NB4 (cell line): ENCODE results near the gene TBC1D22A.

Experiments
- POLR2A ChIP-seq: IDR thresholded peaks from 2 replicates; pipeline ENCODE4 v1.6.1; 2011; ENCODE audit warnings: mild to moderate bottlenecking; ENCODE audit not compliant: insufficient read length; ENCODE audit errors: extremely low read depth
- TF ChIP-seq, protein P1 (sequence below): IDR thresholded peaks from one replicate; pipeline ENCODE4 v1.5.1; 2012; ENCODE audit warnings: low read depth, low read length
- TF ChIP-seq, protein P2 (sequence below): IDR thresholded peaks from 2 replicates; pipeline ENCODE4 v1.6.1; 2011; ENCODE audit warnings: low read depth, low read length

DNA sequence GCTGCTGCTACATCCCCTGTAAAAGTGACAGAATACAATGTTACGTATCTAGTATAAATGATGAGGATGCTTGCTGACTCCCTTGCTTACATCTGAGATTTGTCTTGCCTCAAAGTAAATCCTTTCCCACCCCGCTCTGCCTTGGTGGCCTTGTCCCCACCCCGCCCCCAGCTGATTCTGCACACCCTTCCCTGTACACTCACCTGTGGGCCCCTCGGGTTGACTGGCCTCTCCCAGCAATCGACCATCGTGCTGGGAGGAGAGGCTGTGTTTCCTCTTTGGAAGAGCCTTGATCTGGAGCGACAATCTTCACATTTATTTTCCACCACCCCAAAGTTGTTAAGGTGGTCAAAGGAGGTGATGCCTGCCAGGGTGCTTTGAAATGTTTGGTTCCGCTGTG lies 249.4 kb downstream of the TBC1D22A start:
- TF ChIP-seq POLR2A, result no peak
- TF ChIP-seq, protein P1, sequence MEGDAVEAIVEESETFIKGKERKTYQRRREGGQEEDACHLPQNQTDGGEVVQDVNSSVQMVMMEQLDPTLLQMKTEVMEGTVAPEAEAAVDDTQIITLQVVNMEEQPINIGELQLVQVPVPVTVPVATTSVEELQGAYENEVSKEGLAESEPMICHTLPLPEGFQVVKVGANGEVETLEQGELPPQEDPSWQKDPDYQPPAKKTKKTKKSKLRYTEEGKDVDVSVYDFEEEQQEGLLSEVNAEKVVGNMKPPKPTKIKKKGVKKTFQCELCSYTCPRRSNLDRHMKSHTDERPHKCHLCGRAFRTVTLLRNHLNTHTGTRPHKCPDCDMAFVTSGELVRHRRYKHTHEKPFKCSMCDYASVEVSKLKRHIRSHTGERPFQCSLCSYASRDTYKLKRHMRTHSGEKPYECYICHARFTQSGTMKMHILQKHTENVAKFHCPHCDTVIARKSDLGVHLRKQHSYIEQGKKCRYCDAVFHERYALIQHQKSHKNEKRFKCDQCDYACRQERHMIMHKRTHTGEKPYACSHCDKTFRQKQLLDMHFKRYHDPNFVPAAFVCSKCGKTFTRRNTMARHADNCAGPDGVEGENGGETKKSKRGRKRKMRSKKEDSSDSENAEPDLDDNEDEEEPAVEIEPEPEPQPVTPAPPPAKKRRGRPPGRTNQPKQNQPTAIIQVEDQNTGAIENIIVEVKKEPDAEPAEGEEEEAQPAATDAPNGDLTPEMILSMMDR, result no peak
- TF ChIP-seq, protein P2, sequence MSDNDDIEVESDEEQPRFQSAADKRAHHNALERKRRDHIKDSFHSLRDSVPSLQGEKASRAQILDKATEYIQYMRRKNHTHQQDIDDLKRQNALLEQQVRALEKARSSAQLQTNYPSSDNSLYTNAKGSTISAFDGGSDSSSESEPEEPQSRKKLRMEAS, result no peak
